Fibroblast of lung (primary cell): ENCODE results near the gene SH2B3. TPM values are rescaled to one million over a fixed set of nuclear protein-coding genes. Genes with fewer than 3 reads are reported as not detected.

ENCODE experiments used
- DNase-seq, 2 donors: peaks; one replicate each; pipeline versions ENCODE4 v3.0.0 to v3.0.0-alpha.2; 2010; ENCODE audit warnings: low read depth in 2 of 2
- H2AFZ ChIP-seq: 2 replicates; pipeline ENCODE4 v1.5.1; 2012; ENCODE audit warnings: low read length, control low read depth, inconsistent platforms
- H3K27ac ChIP-seq: 2 replicates; pipeline ENCODE4 v1.5.1; 2011; ENCODE audit warnings: low read length, control low read depth; ENCODE audit not compliant: insufficient read depth
- H3K27me3 ChIP-seq: 2 replicates; pipeline ENCODE4 v1.5.1; 2011; ENCODE audit warnings: mild to moderate bottlenecking, low read length; ENCODE audit not compliant: control insufficient read depth, insufficient read depth
- H3K36me3 ChIP-seq: 2 replicates; pipeline ENCODE4 v1.5.1; 2011; ENCODE audit warnings: low read length; ENCODE audit not compliant: control insufficient read depth, insufficient read depth
- H3K4me1 ChIP-seq: 2 replicates; pipeline ENCODE4 v1.5.1; 2011; ENCODE audit warnings: low read length; ENCODE audit not compliant: control insufficient read depth, insufficient read depth; ENCODE audit errors: extremely low read depth
- H3K4me2 ChIP-seq: 2 replicates; pipeline ENCODE4 v1.5.1; 2011; ENCODE audit warnings: low read length, control low read depth; ENCODE audit not compliant: insufficient read depth; ENCODE audit errors: extremely low read depth
- H3K4me3 ChIP-seq, 4 experiments: fragments of 200-600 bp in 1 of 4; sonication (generic) in 1 of 4; replicated peaks in 1 of 4; 2 replicates each; pipeline ENCODE4 v1.5.1; 2011 to 2016; ENCODE audit warnings: low read length in 4 of 4, low read depth in 3 of 4, mild to moderate bottlenecking in 3 of 4, control low read depth in 2 of 4, inconsistent platforms in 1 of 4, mixed read lengths in 1 of 4; ENCODE audit not compliant: insufficient read depth in 1 of 4; ENCODE audit errors: control extremely low read depth in 1 of 4
- H3K79me2 ChIP-seq: 2 replicates; pipeline ENCODE4 v1.5.1; 2012; ENCODE audit warnings: mild to moderate bottlenecking, low read length, inconsistent platforms; ENCODE audit not compliant: control insufficient read depth, insufficient read depth
- H3K9ac ChIP-seq: 2 replicates; pipeline ENCODE4 v1.5.1; 2011; ENCODE audit warnings: mild to moderate bottlenecking, low read length, control low read depth; ENCODE audit not compliant: insufficient read depth
- H3K9me3 ChIP-seq: 2 replicates; pipeline ENCODE4 v1.5.1; 2012; ENCODE audit warnings: low read depth, low read length; ENCODE audit not compliant: control insufficient read depth, insufficient read depth
- H4K20me1 ChIP-seq: 2 replicates; pipeline ENCODE4 v1.5.1; 2011; ENCODE audit warnings: low read length; ENCODE audit not compliant: control insufficient read depth, insufficient read depth; ENCODE audit errors: extremely low read depth
- CTCF ChIP-seq, 2 donors: IDR thresholded peaks in 1 of 2; conservative IDR thresholded peaks in 1 of 2; 1 replicate in 1 of 2; 2 replicates in 1 of 2; pipeline ENCODE4 v1.5.1; 2011 to 2012; ENCODE audit warnings: low read length in 2 of 2, control low read depth in 1 of 2, inconsistent platforms in 1 of 2, low read depth in 1 of 2, mild to moderate bottlenecking in 1 of 2
- EZH2 ChIP-seq: IDR thresholded peaks from 2 replicates; pipeline ENCODE4 v1.5.1; 2012; ENCODE audit warnings: low read length, control low read depth, mild to moderate bottlenecking; ENCODE audit errors: missing control alignments
- polyA plus RNA-seq, 2 donors: library from polyadenylated mRNA; depleted of rRNA in 1 of 2; stranded (reverse) in 1 of 2; unstranded in 1 of 2; fragments of >200 nt; gene quantifications; 2 replicates each; pipeline ENCODE4 v1.2.1, GENCODE V29; 2011 to 2012; ENCODE audit warnings: missing spikeins in 1 of 2
- total RNA-seq: library from RNA; depleted of rRNA; stranded (reverse); fragments of >200 nt; gene quantifications from 2 replicates; pipeline ENCODE4 v1.2.1, GENCODE V29; 2014

SH2B3 gene
- total and polyA plus RNA-seq, 2 donors (not counting 1 experiment from before 2014, with no cell fraction given), result 18.0 to 32.0 TPM

GRCh38 chr12:111408686-111409402 is 3.1 kb downstream of the SH2B3 start:
- Histone ChIP-seq H3K27ac (peak overlapping the region; percentile 81), H3K4me2 (peak overlapping the region; percentile 72), H2AFZ (no peak overlapping the region), H3K36me3 (no peaks in the 10 kb centered on the region), H4K20me1 (no peaks in the 10 kb centered on the region), H3K79me2 (peaks cover 77% of the 10 kb centered on the region), H3K9ac (peak overlapping the region; percentile 36), H3K4me3 (peak overlapping the region in 2 of 4 experiments; percentile 5 to 95), H3K9me3 (no peaks in the 10 kb centered on the region), H3K27me3 (no peaks in the 10 kb centered on the region), H3K4me1 (peaks cover 44% of the 10 kb centered on the region)
- DNase-seq, result no peak
- TF ChIP-seq EZH2 (no peak), CTCF (conservative IDR thresholded peaks at IDR 0.05 in 1 of 2, IDR thresholded peaks at IDR 0.05 in 1 of 2; ENCODE audit: low read depth in 1 of 2, low read length in 2 of 2) (no peak)

GRCh38 chr12:111409403-111409779 is 3.7 kb downstream of the SH2B3 start:
- peaks cover 50% of the 10 kb centered on the region for H3K4me1 ChIP-seq
- no peaks in the 10 kb centered on the region for H3K9me3 ChIP-seq
- DNase-seq, result peak in 1 of 2 donors; percentile 59
- no peaks in the 10 kb centered on the region for H3K36me3 ChIP-seq
- no peaks in the 10 kb centered on the region for H4K20me1 ChIP-seq
- no peak for TF ChIP-seq EZH2
- TF ChIP-seq CTCF (conservative IDR thresholded peaks at IDR 0.05 in 1 of 2, IDR thresholded peaks at IDR 0.05 in 1 of 2; ENCODE audit: low read depth in 1 of 2, low read length in 2 of 2), result no peak
- H3K4me2 ChIP-seq, result peak overlapping the region; percentile 72
- H2AFZ ChIP-seq, result no peak overlapping the region
- no peaks in the 10 kb centered on the region for H3K27me3 ChIP-seq
- H3K79me2 ChIP-seq, result peaks cover 83% of the 10 kb centered on the region
- peak overlapping the region; percentile 81 for H3K27ac ChIP-seq
- peak overlapping the region; percentile 36 for H3K9ac ChIP-seq
- peak overlapping the region in 1 of 4 experiments; percentile 35 for H3K4me3 ChIP-seq

GRCh38 chr12:111409780-111410430 is 4.2 kb downstream of the SH2B3 start:
- Histone ChIP-seq H3K4me3 (peak overlapping the region in 2 of 4 experiments; percentile 5 to 35), H3K36me3 (no peaks in the 10 kb centered on the region), H3K9ac (peak overlapping the region; percentile 44), H3K27ac (peak overlapping the region; percentile 81), H3K9me3 (no peaks in the 10 kb centered on the region), H2AFZ (no peak overlapping the region), H3K4me1 (peaks cover 52% of the 10 kb centered on the region), H3K79me2 (peaks cover 88% of the 10 kb centered on the region), H3K27me3 (no peaks in the 10 kb centered on the region), H4K20me1 (no peaks in the 10 kb centered on the region), H3K4me2 (peak overlapping the region; percentile 72)
- DNase-seq, result peak; percentile 59 to 81
- no peak for TF ChIP-seq CTCF (conservative IDR thresholded peaks at IDR 0.05 in 1 of 2, IDR thresholded peaks at IDR 0.05 in 1 of 2; ENCODE audit: low read depth in 1 of 2, low read length in 2 of 2)
- TF ChIP-seq EZH2, result no peak
